ENCODE data around the gene TLK2.

TLK2 gene

GRCh38 chr17:62618647-62619416 is 140.2 kb downstream of the TLK2 start:
- H4K20me1 ChIP-seq (ENCODE audit: insufficient read depth, low read length), result no peaks in the 10 kb centered on the region
- H3K27ac ChIP-seq (ENCODE audit: low read length), result no peak overlapping the region
- no peaks in the 10 kb centered on the region for H3K27me3 ChIP-seq (replicated peaks; ENCODE audit: insufficient read depth, low read length)
- H3K9ac ChIP-seq (ENCODE audit: low read length), result no peak overlapping the region
- DNase-seq, result no peak
- H3K9me3 ChIP-seq (replicated peaks; ENCODE audit: insufficient read depth, low read length), result no peaks in the 10 kb centered on the region
- no peak for TF ChIP-seq EZH2 (optimal IDR thresholded peaks at IDR 0.05; ENCODE audit: low read depth, low read length)
- no peak for TF ChIP-seq EZH2phosphoT487 (IDR thresholded peaks at IDR 0.05; ENCODE audit: low read length)
- TF ChIP-seq CTCF (IDR thresholded peaks at IDR 0.05; ENCODE audit: low read length), result no peak
- H3K36me3 ChIP-seq (replicated peaks; ENCODE audit: insufficient read depth, low read length), result no peaks in the 10 kb centered on the region
- no peaks in the 10 kb centered on the region for H3K4me1 ChIP-seq (ENCODE audit: low read length)
- no peak overlapping the region for H3K4me2 ChIP-seq (ENCODE audit: low read depth, low read length)
- no peak overlapping the region for H3K4me3 ChIP-seq (ENCODE audit: low read length)
- no peaks in the 10 kb centered on the region for H3K9me2 ChIP-seq (replicated peaks; ENCODE audit: insufficient read depth, low read length)
- H3F3A ChIP-seq (ENCODE audit: insufficient read depth, low read length), result no peaks in the 10 kb centered on the region
- H3K79me2 ChIP-seq (ENCODE audit: low read length), result no peaks in the 10 kb centered on the region
- H2AFZ ChIP-seq (ENCODE audit: low read length), result no peak overlapping the region

GRCh38 chr17:62619417-62620155 is 141.0 kb downstream of the TLK2 start:
- Histone ChIP-seq H3K36me3 (replicated peaks; ENCODE audit: insufficient read depth, low read length) (no peaks in the 10 kb centered on the region), H3K4me2 (ENCODE audit: low read depth, low read length) (no peak overlapping the region)
- TF ChIP-seq CTCF (IDR thresholded peaks at IDR 0.05; ENCODE audit: low read length) (no peak), EZH2 (optimal IDR thresholded peaks at IDR 0.05; ENCODE audit: low read depth, low read length) (no peak), EZH2phosphoT487 (IDR thresholded peaks at IDR 0.05; ENCODE audit: low read length) (no peak)

GRCh38 chr17:62621223-62621622 is 142.6 kb downstream of the TLK2 start:
- Histone ChIP-seq H3K4me1 (ENCODE audit: low read length) (no peaks in the 10 kb centered on the region), H3K9me3 (replicated peaks; ENCODE audit: insufficient read depth, low read length) (no peaks in the 10 kb centered on the region), H3K79me2 (ENCODE audit: low read length) (no peaks in the 10 kb centered on the region), H3F3A (ENCODE audit: insufficient read depth, low read length) (no peaks in the 10 kb centered on the region), H3K4me3 (ENCODE audit: low read length) (no peak overlapping the region), H3K9me2 (replicated peaks; ENCODE audit: insufficient read depth, low read length) (no peaks in the 10 kb centered on the region), H3K27ac (ENCODE audit: low read length) (no peak overlapping the region), H3K36me3 (replicated peaks; ENCODE audit: insufficient read depth, low read length) (no peaks in the 10 kb centered on the region), H3K27me3 (replicated peaks; ENCODE audit: insufficient read depth, low read length) (no peaks in the 10 kb centered on the region), H2AFZ (ENCODE audit: low read length) (no peak overlapping the region), H4K20me1 (ENCODE audit: insufficient read depth, low read length) (no peaks in the 10 kb centered on the region), H3K9ac (ENCODE audit: low read length) (no peak overlapping the region), H3K4me2 (ENCODE audit: low read depth, low read length) (no peak overlapping the region)
- DNase-seq, result no peak
- TF ChIP-seq EZH2phosphoT487 (IDR thresholded peaks at IDR 0.05; ENCODE audit: low read length) (no peak), EZH2 (optimal IDR thresholded peaks at IDR 0.05; ENCODE audit: low read depth, low read length) (no peak), CTCF (IDR thresholded peaks at IDR 0.05; ENCODE audit: low read length) (no peak)

More at GRCh38 chr17:62619417-62620155, 141.0 kb downstream of the TLK2 start:
- Histone ChIP-seq H3K27ac (ENCODE audit: low read length) (no peak overlapping the region), H3K9me2 (replicated peaks; ENCODE audit: insufficient read depth, low read length) (no peaks in the 10 kb centered on the region), H4K20me1 (ENCODE audit: insufficient read depth, low read length) (no peaks in the 10 kb centered on the region), H2AFZ (ENCODE audit: low read length) (no peak overlapping the region), H3K4me1 (ENCODE audit: low read length) (no peaks in the 10 kb centered on the region), H3K27me3 (replicated peaks; ENCODE audit: insufficient read depth, low read length) (no peaks in the 10 kb centered on the region), H3K9ac (ENCODE audit: low read length) (no peak overlapping the region), H3K9me3 (replicated peaks; ENCODE audit: insufficient read depth, low read length) (no peaks in the 10 kb centered on the region), H3K79me2 (ENCODE audit: low read length) (no peaks in the 10 kb centered on the region), H3K4me3 (ENCODE audit: low read length) (no peak overlapping the region), H3F3A (ENCODE audit: insufficient read depth, low read length) (no peaks in the 10 kb centered on the region)
- no peak for DNase-seq
